ENCODE measurements around the gene BIRC6.

The BIRC6 gene

GRCh38 chr2:32372519-32373182 is 15.8 kb downstream of the BIRC6 start:
- no peak for DNase-seq

- no peak for DNase-seq
Observed at GRCh38 chr2:32375228-32375892, 18.5 kb downstream of the BIRC6 start.

GRCh38 chr2:32376756-32377155 is 19.9 kb downstream of the BIRC6 start:
- no peak for DNase-seq

- DNase-seq: no peak
Observed at GRCh38 chr2:32377928-32378327, 21.1 kb downstream of the BIRC6 start.

GRCh38 chr2:32379352-32379751 is 22.5 kb downstream of the BIRC6 start:
- DNase-seq: no peak

- DNase-seq: no peak
Observed at GRCh38 chr2:32383858-32384257, 27.0 kb downstream of the BIRC6 start.

- no peak for DNase-seq
Observed at GRCh38 chr2:32384529-32384928, 27.7 kb downstream of the BIRC6 start.

GRCh38 chr2:32386739-32387138 is 29.9 kb downstream of the BIRC6 start:
- DNase-seq: no peak

GRCh38 chr2:32399221-32399620 is 42.4 kb downstream of the BIRC6 start:
- DNase-seq: no peak

GRCh38 chr2:32402091-32402490 is 45.3 kb downstream of the BIRC6 start:
- DNase-seq: no peak

- DNase-seq: no peak
Observed at GRCh38 chr2:32403782-32404181, 47.0 kb downstream of the BIRC6 start.

GRCh38 chr2:32404691-32405090 is 47.9 kb downstream of the BIRC6 start:
- DNase-seq: no peak

- DNase-seq: no peak
Observed at GRCh38 chr2:32416519-32416918, 59.7 kb downstream of the BIRC6 start.

GRCh38 chr2:32417659-32418058 is 60.8 kb downstream of the BIRC6 start:
- DNase-seq: no peak

- no peak for DNase-seq
Observed at GRCh38 chr2:32418778-32419177, 62.0 kb downstream of the BIRC6 start.

GRCh38 chr2:32422133-32422532 is 65.3 kb downstream of the BIRC6 start:
- no peak for DNase-seq

GRCh38 chr2:32423536-32423935 is 66.7 kb downstream of the BIRC6 start:
- DNase-seq: no peak

- DNase-seq: no peak
Observed at GRCh38 chr2:32424739-32425138, 67.9 kb downstream of the BIRC6 start.

GRCh38 chr2:32425719-32426141 is 68.9 kb downstream of the BIRC6 start:
- DNase-seq: no peak

- no peak for DNase-seq
Observed at GRCh38 chr2:32427672-32428610, 71.1 kb downstream of the BIRC6 start.

- DNase-seq: no peak
Observed at GRCh38 chr2:32430804-32431203, 74.0 kb downstream of the BIRC6 start.

- DNase-seq: no peak
Observed at GRCh38 chr2:32436150-32436549, 79.3 kb downstream of the BIRC6 start.

GRCh38 chr2:32442020-32442467 is 85.2 kb downstream of the BIRC6 start:
- DNase-seq: no peak

GRCh38 chr2:32446369-32446768 is 89.5 kb downstream of the BIRC6 start:
- DNase-seq: no peak
